Osteoblast (primary cell): Measurements from ENCODE around the gene CEACAM16. TPM values are rescaled to one million over a fixed set of nuclear protein-coding genes. Genes with fewer than 3 reads are reported as not detected.

Experiments used
- DNase-seq: peaks from one replicate; pipeline ENCODE4 v3.0.0; 2011; ENCODE audit warnings: low spot score, mixed read lengths; ENCODE audit not compliant: insufficient read length; ENCODE audit errors: missing footprints
- H2AFZ ChIP-seq: 2 replicates; pipeline ENCODE4 v1.6.0; 2011; ENCODE audit warnings: mild to moderate bottlenecking, low read length
- H3K27ac ChIP-seq: 2 replicates; pipeline ENCODE4 v1.5.1; 2011; ENCODE audit warnings: mild to moderate bottlenecking, low read depth, low read length, moderate library complexity
- H3K27me3 ChIP-seq: 2 replicates; pipeline ENCODE4 v1.6.0; 2012; ENCODE audit warnings: mild to moderate bottlenecking, control low read depth, inconsistent platforms, low read length, moderate library complexity; ENCODE audit not compliant: insufficient read depth
- H3K36me3 ChIP-seq: 2 replicates; pipeline ENCODE4 v1.5.1; 2011; ENCODE audit warnings: mild to moderate bottlenecking, low read length, control low read depth, moderate library complexity; ENCODE audit not compliant: insufficient read depth
- H3K4me1 ChIP-seq: 2 replicates; pipeline ENCODE4 v1.5.1; 2011; ENCODE audit warnings: mild to moderate bottlenecking, low read length, control low read depth, moderate library complexity; ENCODE audit not compliant: insufficient read depth
- H3K4me2 ChIP-seq: 2 replicates; pipeline ENCODE4 v1.6.0; 2011; ENCODE audit warnings: mild to moderate bottlenecking, low read length; ENCODE audit not compliant: insufficient read depth
- H3K4me3 ChIP-seq: fragments of 200-600 bp; sonication (generic); 3 replicates; pipeline ENCODE4 v1.5.1; 2012; ENCODE audit warnings: mild to moderate bottlenecking, low read length, inconsistent platforms; ENCODE audit not compliant: insufficient read depth
- H3K79me2 ChIP-seq: 2 replicates; pipeline ENCODE4 v1.6.0; 2012; ENCODE audit warnings: mild to moderate bottlenecking, low read length, control low read depth, inconsistent platforms; ENCODE audit not compliant: insufficient read depth
- H3K9me3 ChIP-seq: 2 replicates; pipeline ENCODE4 v1.5.1; 2011; ENCODE audit warnings: low read depth, low read length, control low read depth
- H4K20me1 ChIP-seq: 2 replicates; pipeline ENCODE4 v1.6.0; 2012; ENCODE audit warnings: mild to moderate bottlenecking, low read length, control low read depth; ENCODE audit not compliant: insufficient read depth
- CTCF ChIP-seq: IDR thresholded peaks from 2 replicates; pipeline ENCODE4 v1.5.1; 2011; ENCODE audit warnings: mild to moderate bottlenecking, low read depth, low read length, moderate library complexity; ENCODE audit errors: extremely low read depth
- total RNA-seq: library from RNA; depleted of rRNA; stranded (reverse); fragments of >200 nt; gene quantifications from 2 replicates; pipeline ENCODE4 v1.2.3, GENCODE V29; 2012

CEACAM16 gene
- total RNA-seq, 1 donor = not detected

GRCh38 chr19:44728178-44728577, 29.2 kb downstream of the CEACAM16 start:
- DNase-seq = no peak
- H3K27me3 ChIP-seq = no peaks in the 10 kb centered on the region
- H3K9me3 ChIP-seq = no peaks in the 10 kb centered on the region
- no peak overlapping the region for H3K4me3 ChIP-seq
- H3K79me2 ChIP-seq = no peaks in the 10 kb centered on the region
- TF ChIP-seq CTCF = no peak
- no peaks in the 10 kb centered on the region for H4K20me1 ChIP-seq
- no peak overlapping the region for H2AFZ ChIP-seq
- no peak overlapping the region for H3K4me2 ChIP-seq
- peaks cover 11% of the 10 kb centered on the region for H3K4me1 ChIP-seq
- no peak overlapping the region for H3K27ac ChIP-seq
- no peaks in the 10 kb centered on the region for H3K36me3 ChIP-seq

- H3K4me3 ChIP-seq = no peak overlapping the region
- H3K36me3 ChIP-seq = no peaks in the 10 kb centered on the region
- H3K27ac ChIP-seq = no peak overlapping the region
- DNase-seq = no peak
- no peaks in the 10 kb centered on the region for H3K27me3 ChIP-seq
- no peaks in the 10 kb centered on the region for H4K20me1 ChIP-seq
- H3K9me3 ChIP-seq = no peaks in the 10 kb centered on the region
- H3K4me1 ChIP-seq = peaks cover 4% of the 10 kb centered on the region
- H3K79me2 ChIP-seq = no peaks in the 10 kb centered on the region
- H2AFZ ChIP-seq = no peak overlapping the region
- TF ChIP-seq CTCF = no peak
- no peak overlapping the region for H3K4me2 ChIP-seq
These were observed 30.6 kb downstream of the CEACAM16 start for GRCh38 chr19:44729516-44730033.

- H3K9me3 ChIP-seq = no peaks in the 10 kb centered on the region
- H3K79me2 ChIP-seq = no peaks in the 10 kb centered on the region
- no peaks in the 10 kb centered on the region for H4K20me1 ChIP-seq
- no peak for DNase-seq
- TF ChIP-seq CTCF = no peak
- H3K4me2 ChIP-seq = no peak overlapping the region
- no peaks in the 10 kb centered on the region for H3K36me3 ChIP-seq
- H3K27ac ChIP-seq = no peak overlapping the region
- H3K27me3 ChIP-seq = no peaks in the 10 kb centered on the region
- no peak overlapping the region for H2AFZ ChIP-seq
- peaks cover 3% of the 10 kb centered on the region for H3K4me1 ChIP-seq
- H3K4me3 ChIP-seq = no peak overlapping the region
These were observed 32.1 kb downstream of the CEACAM16 start for GRCh38 chr19:44731081-44731480.

GRCh38 chr19:44731622-44732021, 32.7 kb downstream of the CEACAM16 start:
- Histone ChIP-seq H3K4me2 (no peak overlapping the region), H2AFZ (no peak overlapping the region), H3K4me3 (no peak overlapping the region), H3K27ac (no peak overlapping the region), H3K27me3 (no peaks in the 10 kb centered on the region), H4K20me1 (no peaks in the 10 kb centered on the region), H3K79me2 (no peaks in the 10 kb centered on the region), H3K9me3 (no peaks in the 10 kb centered on the region), H3K4me1 (peaks cover 8% of the 10 kb centered on the region), H3K36me3 (no peaks in the 10 kb centered on the region)
- no peak for DNase-seq
- TF ChIP-seq CTCF = no peak
